ENCODE measurements around the gene ARHGAP22.

DNA sequence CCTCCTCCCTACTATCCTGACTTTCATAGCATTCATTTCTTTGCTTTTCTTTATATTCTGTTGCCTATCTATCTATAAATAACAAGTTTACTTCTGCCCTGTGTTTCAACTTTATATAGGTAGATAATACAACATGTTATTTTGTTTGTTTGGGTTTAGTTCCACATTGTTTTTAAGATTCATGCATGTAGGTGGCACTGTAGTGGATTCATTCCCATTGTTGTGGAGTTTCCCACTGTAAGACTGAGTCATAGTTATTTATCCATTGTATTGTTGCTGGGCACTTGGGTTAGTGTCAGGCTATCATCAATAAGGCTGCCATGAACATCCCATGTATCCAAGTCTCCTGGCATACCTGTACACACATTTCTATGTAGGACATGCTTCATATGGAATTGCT is 127.7 kb downstream of the ARHGAP22 start:
- TF ChIP-seq, protein P1, sequence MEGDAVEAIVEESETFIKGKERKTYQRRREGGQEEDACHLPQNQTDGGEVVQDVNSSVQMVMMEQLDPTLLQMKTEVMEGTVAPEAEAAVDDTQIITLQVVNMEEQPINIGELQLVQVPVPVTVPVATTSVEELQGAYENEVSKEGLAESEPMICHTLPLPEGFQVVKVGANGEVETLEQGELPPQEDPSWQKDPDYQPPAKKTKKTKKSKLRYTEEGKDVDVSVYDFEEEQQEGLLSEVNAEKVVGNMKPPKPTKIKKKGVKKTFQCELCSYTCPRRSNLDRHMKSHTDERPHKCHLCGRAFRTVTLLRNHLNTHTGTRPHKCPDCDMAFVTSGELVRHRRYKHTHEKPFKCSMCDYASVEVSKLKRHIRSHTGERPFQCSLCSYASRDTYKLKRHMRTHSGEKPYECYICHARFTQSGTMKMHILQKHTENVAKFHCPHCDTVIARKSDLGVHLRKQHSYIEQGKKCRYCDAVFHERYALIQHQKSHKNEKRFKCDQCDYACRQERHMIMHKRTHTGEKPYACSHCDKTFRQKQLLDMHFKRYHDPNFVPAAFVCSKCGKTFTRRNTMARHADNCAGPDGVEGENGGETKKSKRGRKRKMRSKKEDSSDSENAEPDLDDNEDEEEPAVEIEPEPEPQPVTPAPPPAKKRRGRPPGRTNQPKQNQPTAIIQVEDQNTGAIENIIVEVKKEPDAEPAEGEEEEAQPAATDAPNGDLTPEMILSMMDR (conservative IDR thresholded peaks at IDR 0.05; ENCODE audit: low read depth, low read length) = no peak
- no peak for TF ChIP-seq MXI1 (IDR thresholded peaks at IDR 0.05; ENCODE audit: borderline replicate concordance, low read depth, low read length)
- no peak for TF ChIP-seq POLR2A (IDR thresholded peaks at IDR 0.05; ENCODE audit: low read depth, low read length)
- TF ChIP-seq BHLHE40 (IDR thresholded peaks at IDR 0.05; ENCODE audit: low read depth, low read length) = no peak
- TF ChIP-seq SMC3 (IDR thresholded peaks at IDR 0.05; ENCODE audit: low read depth, low read length) = no peak
- TF ChIP-seq, protein P2, sequence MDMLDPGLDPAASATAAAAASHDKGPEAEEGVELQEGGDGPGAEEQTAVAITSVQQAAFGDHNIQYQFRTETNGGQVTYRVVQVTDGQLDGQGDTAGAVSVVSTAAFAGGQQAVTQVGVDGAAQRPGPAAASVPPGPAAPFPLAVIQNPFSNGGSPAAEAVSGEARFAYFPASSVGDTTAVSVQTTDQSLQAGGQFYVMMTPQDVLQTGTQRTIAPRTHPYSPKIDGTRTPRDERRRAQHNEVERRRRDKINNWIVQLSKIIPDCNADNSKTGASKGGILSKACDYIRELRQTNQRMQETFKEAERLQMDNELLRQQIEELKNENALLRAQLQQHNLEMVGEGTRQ (IDR thresholded peaks at IDR 0.05; ENCODE audit: low read depth, low read length) = no peak

All from IMR-90 (cell line).